Peyer's patch (tissue), 4 donors: Measurements from ENCODE around the gene GMPPA.

ENCODE experiments used
- CTCF ChIP-seq, 6 experiments: fragments of 450-650 bp in 4 of 6; fragments of 200-600 bp in 2 of 6; sonication (generic) in 1 of 6; IDR thresholded peaks; one replicate each; pipeline ENCODE4 v1.5.1; 2017 to 2019; ENCODE audit warnings: antibody characterized with exemption in 6 of 6, mild to moderate bottlenecking in 3 of 6, moderate library complexity in 1 of 6
- POLR2A ChIP-seq, 2 donors: fragments of 450-650 bp; IDR thresholded peaks; one replicate each; pipeline ENCODE4 v1.5.1; 2017; ENCODE audit warnings: antibody characterized with exemption in 2 of 2, mild to moderate bottlenecking in 2 of 2, moderate library complexity in 2 of 2

- no peak for TF ChIP-seq CTCF (IDR thresholded peaks at IDR 0.05)
- no peak for TF ChIP-seq POLR2A (IDR thresholded peaks at IDR 0.05)
Measured at GRCh38 chr2:219514196-219514761, 15.6 kb downstream of the GMPPA start, which contains the start of gene ASIC4.
